HEK293T (cell line): ENCODE measurements around the gene ECSCR.
"Not testable (repeated sequence)": the region's sequence is repeated elsewhere in the genome, so short reads cannot be mapped to it uniquely, and the experiment has no call there.

Experiments
- CTCF ChIA-PET: fragments of 350-600 bp; formaldehyde crosslinking; extraction: SDS; loops from one replicate; lab custom pipeline; 2021; ENCODE audit warnings: antibody characterized with exemption, inconsistent platforms; lab: Yijun Ruan, JAX
- POLR2A ChIA-PET: fragments of 350-600 bp; formaldehyde crosslinking; extraction: SDS; loops from one replicate; lab custom pipeline; 2020; ENCODE audit warnings: antibody characterized with exemption, inconsistent platforms; lab: Yijun Ruan, JAX
- DNase-seq: peaks from one replicate; pipeline ENCODE4 v3.0.0; 2012; ENCODE audit warnings: mixed read lengths; ENCODE audit errors: extremely low spot score
- ARNT ChIP-seq: fragments of 450-650 bp; IDR thresholded peaks from 2 replicates; pipeline ENCODE4 v1.6.1; 2017; ENCODE audit warnings: mild to moderate bottlenecking
- BHLHE40 ChIP-seq: fragments of 450-650 bp; IDR thresholded peaks from 2 replicates; pipeline ENCODE4 v1.6.1; 2016; ENCODE audit warnings: mild to moderate bottlenecking, moderate library complexity, borderline replicate concordance
- CTBP1 ChIP-seq: fragments of 450-650 bp; IDR thresholded peaks from 2 replicates; pipeline ENCODE4 v1.6.1; 2016; ENCODE audit warnings: borderline replicate concordance
- ELF4 ChIP-seq: fragments of 450-650 bp; IDR thresholded peaks from 2 replicates; pipeline ENCODE4 v1.6.1; 2017; ENCODE audit warnings: antibody characterized with exemption
- FOXA1 ChIP-seq: fragments of 450-650 bp; IDR thresholded peaks from 2 replicates; pipeline ENCODE4 v1.6.1; 2016; ENCODE audit warnings: mild to moderate bottlenecking
- FOXK2 ChIP-seq: fragments of 450-650 bp; IDR thresholded peaks from 2 replicates; pipeline ENCODE4 v1.6.1; 2016; ENCODE audit warnings: mild to moderate bottlenecking
- FOXM1 ChIP-seq: fragments of 450-650 bp; IDR thresholded peaks from 2 replicates; pipeline ENCODE4 v1.6.1; 2017; ENCODE audit warnings: mild to moderate bottlenecking, borderline replicate concordance
- HDGF ChIP-seq: fragments of 450-650 bp; IDR thresholded peaks from 2 replicates; pipeline ENCODE4 v1.6.1; 2017; ENCODE audit warnings: antibody characterized with exemption, borderline replicate concordance
- L3MBTL2 ChIP-seq: fragments of 450-650 bp; conservative IDR thresholded peaks from 2 replicates; pipeline ENCODE4 v1.6.1; 2016; ENCODE audit warnings: mild to moderate bottlenecking
- LEF1 ChIP-seq: fragments of 450-650 bp; IDR thresholded peaks from 2 replicates; pipeline ENCODE4 v1.6.1; 2017; ENCODE audit warnings: mild to moderate bottlenecking, borderline replicate concordance
- NFRKB ChIP-seq: fragments of 450-650 bp; IDR thresholded peaks from 2 replicates; pipeline ENCODE4 v1.6.1; 2016; ENCODE audit warnings: mild to moderate bottlenecking, moderate library complexity
- PKNOX1 ChIP-seq: fragments of 450-650 bp; IDR thresholded peaks from 2 replicates; pipeline ENCODE4 v1.6.1; 2016
- SP1 ChIP-seq: fragments of 450-650 bp; IDR thresholded peaks from 2 replicates; pipeline ENCODE4 v1.6.1; 2017
- SUZ12 ChIP-seq: fragments of 450-650 bp; IDR thresholded peaks from 2 replicates; pipeline ENCODE4 v1.6.1; 2016; ENCODE audit warnings: mild to moderate bottlenecking
- TARDBP ChIP-seq: fragments of 450-650 bp; IDR thresholded peaks from 2 replicates; pipeline ENCODE4 v1.6.1; 2016
- ZNF384 ChIP-seq: fragments of 450-650 bp; IDR thresholded peaks from 2 replicates; pipeline ENCODE4 v1.6.1; 2016

The ECSCR gene

GRCh38 chr5:139414581-139415130, 47.9 kb downstream of the ECSCR start:
- ChIA-PET POLR2A (interaction anchor here (1.4 kb wide), 1 partner anchor 25 kb away, joined by 4 read pairs; the partner anchor contains the start of gene DNAJC18), CTCF (interaction anchor here (0.8 to 1.2 kb wide), 2 partner anchors 99 to 110 kb away, joined by 3 to 4 read pairs; no protein-coding TSS in a partner anchor)
- no peak for TF ChIP-seq ARNT
- no peak for TF ChIP-seq TARDBP
- no peak for TF ChIP-seq ELF4
- no peak for TF ChIP-seq LEF1
- no peak for TF ChIP-seq CTBP1
- no peak for TF ChIP-seq BHLHE40
- no peak for TF ChIP-seq SUZ12
- no peak for TF ChIP-seq FOXA1
- DNase-seq = no peak

- no peak for TF ChIP-seq PKNOX1
- no peak for TF ChIP-seq ZNF384
- TF ChIP-seq FOXA1 = no peak
- TF ChIP-seq SUZ12 = no peak
- TF ChIP-seq BHLHE40 = no peak
- no peak for TF ChIP-seq ELF4
- TF ChIP-seq FOXK2 = no peak
- TF ChIP-seq L3MBTL2 = no peak
- TF ChIP-seq CTBP1 = no peak
- TF ChIP-seq HDGF = no peak
- no peak for TF ChIP-seq FOXM1
- no peak for TF ChIP-seq TARDBP
- TF ChIP-seq ARNT = no peak
- DNase-seq = no peak
- ChIA-PET POLR2A (interaction anchor here (1.4 kb wide), 1 partner anchor 25 kb away, joined by 4 read pairs; the partner anchor contains the start of gene DNAJC18), CTCF (interaction anchor here (0.8 to 1.2 kb wide), 2 partner anchors 100 to 110 kb away, joined by 3 to 4 read pairs; no protein-coding TSS in a partner anchor)
These were observed 48.6 kb downstream of the ECSCR start for GRCh38 chr5:139413963-139414362.

- CTCF ChIA-PET = no interaction called here
- POLR2A ChIA-PET = interaction anchor here (1.4 kb wide), 1 partner anchor 26 kb away, joined by 4 read pairs; the partner anchor contains the start of gene DNAJC18
- TF ChIP-seq HDGF (no peak), SP1 (no peak), ARNT (no peak), TARDBP (no peak), NFRKB (no peak), ZNF384 (no peak), CTBP1 (no peak), BHLHE40 (no peak), FOXM1 (no peak), L3MBTL2 (no peak), PKNOX1 (no peak), ELF4 (no peak), FOXK2 (no peak), FOXA1 (no peak)
- DNase-seq = no peak
These were observed 49.4 kb downstream of the ECSCR start for GRCh38 chr5:139413153-139413552.

- POLR2A ChIA-PET = interaction anchor here (1.6 to 1.7 kb wide), 2 partner anchors 28 to 150 kb away, joined by 6 to 7 read pairs; partner anchors contain the start of genes DNAJC18 and UBE2D2
- TF ChIP-seq BHLHE40 (no peak), NFRKB (no peak), FOXK2 (no peak), L3MBTL2 (no peak), HDGF (no peak), PKNOX1 (no peak), CTBP1 (no peak), ZNF384 (no peak)
- CTCF ChIA-PET = interaction anchor here (0.5 to 1.4 kb wide), 5 partner anchors 11 to 1074 kb away, joined by 3 to 4 read pairs (median 3); no protein-coding TSS in a partner anchor
- DNase-seq = no peak
These were observed 51.3 kb downstream of the ECSCR start for GRCh38 chr5:139410993-139411828.

- POLR2A ChIA-PET = interaction anchor here (1.6 to 1.7 kb wide), 2 partner anchors 29 to 150 kb away, joined by 6 to 7 read pairs; partner anchors contain the start of genes DNAJC18 and UBE2D2
- DNase-seq = no peak
- no peak for TF ChIP-seq ZNF384
- TF ChIP-seq FOXA1 = no peak
- no peak for TF ChIP-seq NFRKB
- TF ChIP-seq SUZ12 = no peak
- TF ChIP-seq ELF4 = no peak
- TF ChIP-seq LEF1 = no peak
- TF ChIP-seq FOXM1 = no peak
- no peak for TF ChIP-seq PKNOX1
- TF ChIP-seq CTBP1 = no peak
- no peak for TF ChIP-seq FOXK2
- TF ChIP-seq ARNT = no peak
- TF ChIP-seq L3MBTL2 = no peak
- TF ChIP-seq BHLHE40 = no peak
- TF ChIP-seq TARDBP = no peak
- no peak for TF ChIP-seq HDGF
- no peak for TF ChIP-seq SP1
- CTCF ChIA-PET = interaction anchor here (0.6 to 1.4 kb wide), 5 partner anchors 12 to 760 kb away, joined by 3 to 4 read pairs (median 4); no protein-coding TSS in a partner anchor
These were observed 52.2 kb downstream of the ECSCR start for GRCh38 chr5:139410121-139410992.

GRCh38 chr5:139409116-139409515, 53.4 kb downstream of the ECSCR start:
- DNase-seq, POLR2A ChIA-PET, CTCF ChIA-PET: not testable (repeated sequence)
